Coronary artery (tissue), 2 donors: Measurements from ENCODE around the gene PRKCE.

Experiments used
- DNase-seq: peaks from one replicate; pipeline ENCODE4 v3.0.0-alpha.2; 2017; ENCODE audit warnings: low spot score
- H3K27ac ChIP-seq, 2 donors: fragments of 200-600 bp; sonication (generic); one replicate each; pipeline ENCODE4 v1.5.1; 2016 to 2019
- H3K4me3 ChIP-seq: fragments of 200-600 bp; sonication (generic); 2 replicates; pipeline ENCODE4 v1.5.1; 2016; ENCODE audit warnings: mild to moderate bottlenecking, moderate library complexity
- TF ChIP-seq, protein P1 (sequence below): fragments of 200-600 bp; sonication (generic); IDR thresholded peaks from one replicate; pipeline ENCODE4 v1.5.1; 2019; ENCODE audit warnings: antibody characterized with exemption

PRKCE gene

DNA sequence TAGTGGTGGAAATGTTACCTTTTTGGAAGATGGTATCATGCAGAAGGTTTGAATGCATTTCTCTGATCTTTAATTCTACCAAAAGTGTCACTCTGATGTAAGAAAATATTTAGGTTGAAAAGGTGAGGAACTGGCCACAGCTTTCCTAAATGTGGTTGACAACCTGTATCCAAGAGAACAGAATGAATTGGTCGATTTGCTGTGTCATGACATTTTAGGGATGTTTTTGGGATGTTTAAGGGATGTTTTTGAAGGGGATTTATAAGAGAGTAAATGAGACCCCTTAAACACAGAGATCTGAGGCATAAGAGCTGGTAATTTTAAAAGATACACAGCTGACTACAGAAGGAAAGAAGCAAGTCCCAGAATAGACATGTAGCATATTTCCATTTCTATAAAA, 375.0 kb downstream of the PRKCE start:
- TF ChIP-seq, protein P1, sequence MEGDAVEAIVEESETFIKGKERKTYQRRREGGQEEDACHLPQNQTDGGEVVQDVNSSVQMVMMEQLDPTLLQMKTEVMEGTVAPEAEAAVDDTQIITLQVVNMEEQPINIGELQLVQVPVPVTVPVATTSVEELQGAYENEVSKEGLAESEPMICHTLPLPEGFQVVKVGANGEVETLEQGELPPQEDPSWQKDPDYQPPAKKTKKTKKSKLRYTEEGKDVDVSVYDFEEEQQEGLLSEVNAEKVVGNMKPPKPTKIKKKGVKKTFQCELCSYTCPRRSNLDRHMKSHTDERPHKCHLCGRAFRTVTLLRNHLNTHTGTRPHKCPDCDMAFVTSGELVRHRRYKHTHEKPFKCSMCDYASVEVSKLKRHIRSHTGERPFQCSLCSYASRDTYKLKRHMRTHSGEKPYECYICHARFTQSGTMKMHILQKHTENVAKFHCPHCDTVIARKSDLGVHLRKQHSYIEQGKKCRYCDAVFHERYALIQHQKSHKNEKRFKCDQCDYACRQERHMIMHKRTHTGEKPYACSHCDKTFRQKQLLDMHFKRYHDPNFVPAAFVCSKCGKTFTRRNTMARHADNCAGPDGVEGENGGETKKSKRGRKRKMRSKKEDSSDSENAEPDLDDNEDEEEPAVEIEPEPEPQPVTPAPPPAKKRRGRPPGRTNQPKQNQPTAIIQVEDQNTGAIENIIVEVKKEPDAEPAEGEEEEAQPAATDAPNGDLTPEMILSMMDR: no peak
- no peak overlapping the region for H3K27ac ChIP-seq
- no peak for DNase-seq
- no peak overlapping the region for H3K4me3 ChIP-seq

DNA sequence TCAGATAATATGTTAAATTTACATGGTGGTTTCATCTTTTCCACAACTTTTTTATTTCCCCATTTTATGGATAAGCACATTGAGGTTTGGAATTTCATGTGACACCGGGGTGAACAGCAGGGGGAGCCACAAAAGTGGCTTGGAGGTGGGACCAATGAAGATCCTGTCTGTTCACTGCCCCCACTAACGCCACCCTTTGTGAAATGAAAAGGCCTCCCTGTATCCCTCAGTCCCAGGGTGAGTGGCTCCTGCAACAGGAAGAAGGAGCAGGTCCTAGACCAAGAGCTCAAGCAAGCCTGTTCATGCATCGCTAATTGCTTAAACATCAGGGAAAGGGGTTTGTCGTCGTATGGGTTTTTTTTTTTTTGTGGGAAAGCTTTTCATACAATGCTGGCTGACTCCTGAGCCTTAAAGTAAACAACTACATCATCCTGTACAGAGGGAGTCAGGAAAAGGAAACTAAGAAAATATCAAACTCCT, 377.9 kb downstream of the PRKCE start:
- peak overlapping the region in 1 of 2 donors; percentile 24 for H3K27ac ChIP-seq

DNA sequence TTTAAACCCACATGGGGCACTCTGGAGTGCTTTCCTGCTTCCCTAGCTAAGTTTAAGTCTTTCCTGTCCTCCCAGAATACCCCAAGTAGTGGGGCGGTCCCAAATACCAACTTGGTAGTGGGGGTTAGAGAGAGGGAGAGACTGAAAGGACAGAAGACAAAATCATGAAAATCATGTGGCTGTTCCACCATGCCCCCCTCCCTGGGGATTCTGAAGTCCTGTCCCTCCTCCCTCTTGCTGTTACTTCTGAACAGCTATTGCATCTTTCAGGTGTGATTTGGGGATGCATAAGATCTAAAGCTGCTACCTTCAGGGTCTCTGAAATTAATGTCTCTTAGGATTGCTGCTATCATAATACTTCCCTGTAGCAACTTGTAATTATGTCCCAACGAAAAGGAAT, 378.9 kb downstream of the PRKCE start:
- Histone ChIP-seq H3K27ac (peak overlapping the region in 1 of 2 donors; percentile 24), H3K4me3 (no peak overlapping the region)
- DNase-seq: no peak
- TF ChIP-seq, protein P1: no peak

More for the DNA sequence above, 377.9 kb downstream of the PRKCE start:
- DNase-seq: no peak
- TF ChIP-seq, protein P1: no peak
- no peak overlapping the region for H3K4me3 ChIP-seq

DNA sequence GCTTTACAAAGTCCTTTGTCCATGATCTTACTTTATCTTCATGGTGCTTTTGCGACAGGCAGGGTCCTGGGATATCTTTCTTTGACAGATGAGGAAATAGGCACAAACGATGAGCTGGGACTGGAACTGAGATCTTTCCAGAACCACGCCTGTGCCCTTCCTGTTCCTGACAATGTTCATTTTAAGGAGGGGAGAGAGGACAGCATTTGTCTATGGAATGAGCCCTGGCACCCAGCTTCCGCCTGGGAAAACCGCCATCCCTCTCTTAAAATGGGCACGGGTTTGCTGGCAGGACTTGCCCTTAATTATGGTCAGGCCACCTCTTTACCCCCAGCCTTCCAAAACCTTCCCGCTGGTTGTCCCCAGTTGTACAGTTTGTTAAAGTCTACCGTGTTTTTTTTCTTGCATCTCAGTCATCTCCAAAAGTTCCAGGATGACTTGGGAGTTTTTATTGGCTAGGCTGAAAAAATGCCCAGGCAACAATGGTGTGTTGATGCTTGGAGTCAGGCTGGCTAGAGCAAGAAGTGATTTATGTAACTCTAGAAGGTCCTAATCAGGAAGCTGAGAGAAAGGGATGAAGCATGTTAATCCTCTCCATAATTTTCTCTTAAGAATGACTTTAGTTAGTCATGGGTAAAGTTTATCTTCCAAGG, 380.8 kb downstream of the PRKCE start:
- DNase-seq: no peak

DNA sequence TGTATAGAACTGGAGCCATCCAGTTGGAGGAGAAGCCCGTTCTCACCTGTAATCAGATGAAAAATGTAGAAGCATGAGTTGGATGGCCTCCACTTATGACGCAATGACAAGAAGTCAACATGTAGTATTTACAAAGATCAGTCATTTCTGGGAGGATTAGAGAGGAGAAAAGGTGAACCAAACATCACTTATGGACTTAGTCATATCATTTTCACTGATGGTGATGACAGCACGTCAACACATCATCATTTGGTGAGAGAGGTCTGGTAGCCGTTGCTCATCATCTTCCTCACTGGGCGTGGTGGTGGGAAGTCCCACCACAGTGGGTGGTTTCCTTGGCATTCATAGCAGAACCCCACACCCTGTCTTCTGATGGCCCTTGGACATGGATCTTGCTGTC, 381.5 kb downstream of the PRKCE start:
- no peak for DNase-seq
- no peak overlapping the region for H3K4me3 ChIP-seq
- peak overlapping the region in 1 of 2 donors; percentile 68 for H3K27ac ChIP-seq
- TF ChIP-seq, protein P1: no peak

More for the DNA sequence above, 380.8 kb downstream of the PRKCE start:
- TF ChIP-seq, protein P1: no peak
- H3K27ac ChIP-seq: peak overlapping the region; percentile 10 to 68
- H3K4me3 ChIP-seq: no peak overlapping the region

DNA sequence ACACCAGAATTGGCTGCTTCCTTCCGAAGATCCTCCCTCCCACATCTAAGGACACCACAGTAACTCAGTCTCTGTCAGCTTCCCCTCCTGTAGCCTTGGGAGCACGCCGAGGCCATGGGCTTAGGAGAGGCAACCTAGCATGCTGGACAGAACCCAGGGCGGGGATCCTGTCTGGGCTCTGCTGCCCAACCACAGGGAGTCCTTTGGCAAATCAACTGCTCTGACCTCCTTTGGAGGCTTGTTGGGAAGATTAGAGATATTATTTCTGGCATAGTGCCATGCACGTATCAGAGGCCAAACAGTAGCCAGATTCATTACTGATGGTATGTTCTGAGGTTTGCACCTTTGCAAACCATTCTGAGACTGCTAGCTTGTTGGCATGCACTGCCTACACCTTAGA, 383.1 kb downstream of the PRKCE start:
- Histone ChIP-seq H3K27ac (no peak overlapping the region), H3K4me3 (no peak overlapping the region)
- DNase-seq: no peak
- TF ChIP-seq, protein P1: no peak

DNA sequence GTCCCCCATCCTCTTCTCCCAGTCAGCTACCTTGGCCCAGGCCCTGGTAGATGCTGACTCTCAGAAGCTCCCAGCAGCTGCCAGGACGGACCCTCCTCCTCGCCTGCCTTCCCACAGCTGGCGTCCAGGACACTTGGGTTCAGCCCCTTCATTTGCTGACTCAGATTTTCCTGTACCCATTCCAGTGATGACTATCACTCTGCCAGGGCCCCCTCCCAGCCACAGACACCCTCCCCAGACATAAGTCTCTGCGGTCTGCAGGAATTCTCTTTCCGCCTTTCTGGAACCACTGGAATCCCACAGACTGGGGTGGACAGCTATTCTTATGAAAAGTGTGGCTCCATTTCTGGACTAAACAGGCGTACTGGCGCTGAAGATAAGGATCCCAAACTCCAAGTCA, 385.5 kb downstream of the PRKCE start:
- Histone ChIP-seq H3K4me3 (no peak overlapping the region), H3K27ac (peak overlapping the region in 1 of 2 donors; percentile 54)
- no peak for DNase-seq
- TF ChIP-seq, protein P1: no peak
